Glutamatergic neuron (in vitro differentiated cells): Measurements from ENCODE around the gene RGS9. TPM values are rescaled to one million over a fixed set of nuclear protein-coding genes. Genes with fewer than 3 reads are reported as not detected.

Experiments
- DNase-seq: peaks from one replicate; pipeline ENCODE4 v3.0.0; 2022
- H3K27ac Mint-ChIP-seq: one replicate; pipeline ENCODE4 v1.8.0; 2020; ENCODE audit warnings: mild to moderate bottlenecking, mixed read lengths, inconsistent platforms; ENCODE audit not compliant: unreplicated experiment
- H3K27me3 Mint-ChIP-seq: one replicate; pipeline ENCODE4 v1.8.0; 2020; ENCODE audit warnings: mild to moderate bottlenecking, moderate library complexity, mixed read lengths, inconsistent platforms; ENCODE audit not compliant: unreplicated experiment
- H3K36me3 Mint-ChIP-seq: one replicate; pipeline ENCODE4 v1.8.0; 2020; ENCODE audit warnings: mild to moderate bottlenecking, mixed read lengths, inconsistent platforms; ENCODE audit not compliant: unreplicated experiment
- H3K4me1 Mint-ChIP-seq: one replicate; pipeline ENCODE4 v1.8.0; 2020; ENCODE audit warnings: mild to moderate bottlenecking, low read depth, mixed read lengths, inconsistent platforms; ENCODE audit not compliant: unreplicated experiment
- H3K4me3 Mint-ChIP-seq: one replicate; pipeline ENCODE4 v1.8.0; 2020; ENCODE audit warnings: mild to moderate bottlenecking, mixed read lengths, inconsistent platforms; ENCODE audit not compliant: unreplicated experiment
- H3K9me3 Mint-ChIP-seq: one replicate; pipeline ENCODE4 v1.8.0; 2020; ENCODE audit warnings: mild to moderate bottlenecking, moderate library complexity, mixed read lengths, inconsistent platforms; ENCODE audit not compliant: unreplicated experiment
- CTCF ChIP-seq: fragments of 200-600 bp; sonication (generic); IDR thresholded peaks from one replicate; pipeline ENCODE4 v1.5.0; 2021; ENCODE audit not compliant: partially characterized antibody, unreplicated experiment
- total RNA-seq: library from RNA; stranded (reverse); fragmentation: NEBNext Ultra II Directional; extraction: Animal tissue kit (Norgen Biotek cat#: 25700); gene quantifications from one replicate; pipeline ENCODE4 v1.2.1, GENCODE V29; 2021; ENCODE audit not compliant: unreplicated experiment

The RGS9 gene
- total RNA-seq, 1 donor from 2014 or later: 2.4 TPM

GRCh38 chr17:65208717-65209116, 71.5 kb downstream of the RGS9 start:
- no peak for TF ChIP-seq CTCF
- H3K27me3 Mint-ChIP-seq: peaks cover 5% of the 10 kb centered on the region
- no peak overlapping the region for H3K27ac Mint-ChIP-seq
- no peaks in the 10 kb centered on the region for H3K36me3 Mint-ChIP-seq
- no peak overlapping the region for H3K4me3 Mint-ChIP-seq
- H3K4me1 Mint-ChIP-seq: no peaks in the 10 kb centered on the region
- DNase-seq: no peak
- no peaks in the 10 kb centered on the region for H3K9me3 Mint-ChIP-seq

GRCh38 chr17:65218261-65218660, 81.1 kb downstream of the RGS9 start:
- Mint-ChIP-seq H3K27me3 (peaks cover under 1% of the 10 kb centered on the region), H3K4me3 (no peak overlapping the region), H3K9me3 (no peaks in the 10 kb centered on the region), H3K4me1 (no peaks in the 10 kb centered on the region), H3K36me3 (no peaks in the 10 kb centered on the region), H3K27ac (no peak overlapping the region)
- no peak for TF ChIP-seq CTCF
- no peak for DNase-seq

- no peaks in the 10 kb centered on the region for H3K9me3 Mint-ChIP-seq
- no peaks in the 10 kb centered on the region for H3K36me3 Mint-ChIP-seq
- no peaks in the 10 kb centered on the region for H3K27me3 Mint-ChIP-seq
Observed at GRCh38 chr17:65219124-65219523, 82.0 kb downstream of the RGS9 start.

GRCh38 chr17:65219707-65220106, 82.5 kb downstream of the RGS9 start:
- Mint-ChIP-seq H3K4me3 (no peak overlapping the region), H3K27me3 (no peaks in the 10 kb centered on the region), H3K9me3 (no peaks in the 10 kb centered on the region), H3K36me3 (no peaks in the 10 kb centered on the region), H3K27ac (no peak overlapping the region), H3K4me1 (no peaks in the 10 kb centered on the region)
- no peak for TF ChIP-seq CTCF
- DNase-seq: no peak

More at GRCh38 chr17:65219124-65219523, 82.0 kb downstream of the RGS9 start:
- Mint-ChIP-seq H3K4me1 (no peaks in the 10 kb centered on the region), H3K4me3 (no peak overlapping the region), H3K27ac (no peak overlapping the region)
- no peak for TF ChIP-seq CTCF
- DNase-seq: no peak

- DNase-seq: no peak
- Mint-ChIP-seq H3K27me3 (no peaks in the 10 kb centered on the region), H3K27ac (no peak overlapping the region), H3K4me3 (no peak overlapping the region), H3K4me1 (no peaks in the 10 kb centered on the region), H3K36me3 (no peaks in the 10 kb centered on the region), H3K9me3 (no peaks in the 10 kb centered on the region)
- no peak for TF ChIP-seq CTCF
Observed at GRCh38 chr17:65220732-65221131, 83.6 kb downstream of the RGS9 start.
